HG03354 (cell line): ENCODE data around the gene WDR37.
"Not testable (repeated sequence)": the region's sequence is repeated elsewhere in the genome, so short reads cannot be mapped to it uniquely, and the experiment has no call there.

Source experiments
- ATAC-seq: cut with Tn5 transposase; IDR thresholded peaks from one replicate; pipeline ENCODE4 v1.9.1; 2021; ENCODE audit warnings: mild to moderate bottlenecking; ENCODE audit not compliant: unreplicated experiment, poor library complexity, severe bottlenecking

Gene WDR37

DNA sequence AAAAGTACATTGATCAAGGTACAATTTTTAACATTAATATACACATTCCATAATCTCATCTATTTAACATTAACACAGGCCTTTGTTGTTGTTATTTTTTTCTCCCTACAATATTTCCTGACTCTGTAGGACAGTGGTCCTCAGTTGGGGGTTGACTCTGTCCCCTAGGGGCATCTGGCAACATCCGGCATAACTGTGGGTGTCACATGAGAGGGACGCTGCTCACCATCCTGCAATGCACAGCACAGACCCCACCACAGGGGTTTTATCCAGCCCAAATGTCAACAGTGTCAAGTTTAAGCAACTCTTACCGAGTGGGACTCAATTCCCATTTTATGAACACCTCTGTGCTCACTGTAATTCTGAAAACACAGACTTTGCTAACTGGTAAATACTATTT lies 16.1 kb upstream of the WDR37 start:
- no peak for ATAC-seq

DNA sequence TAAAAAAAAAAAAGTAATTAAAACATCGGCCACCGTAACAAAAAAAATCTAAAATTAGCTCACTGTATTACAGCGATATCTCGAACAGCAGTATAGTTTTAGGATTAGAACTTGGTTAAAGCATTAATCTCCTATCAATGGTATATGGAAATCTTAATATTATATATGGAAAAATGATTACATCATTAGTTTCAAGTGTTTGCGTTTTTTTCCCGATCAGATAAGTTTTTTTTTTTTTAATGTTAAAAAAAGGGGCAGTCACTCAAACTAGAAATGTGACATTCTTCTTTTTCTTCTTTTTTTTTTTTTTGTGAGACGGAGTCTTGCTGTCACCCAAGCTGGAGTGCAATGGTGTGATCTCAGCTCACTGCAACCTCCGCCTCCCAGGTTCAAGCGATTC lies 14.7 kb upstream of the WDR37 start:
- no peak for ATAC-seq

DNA sequence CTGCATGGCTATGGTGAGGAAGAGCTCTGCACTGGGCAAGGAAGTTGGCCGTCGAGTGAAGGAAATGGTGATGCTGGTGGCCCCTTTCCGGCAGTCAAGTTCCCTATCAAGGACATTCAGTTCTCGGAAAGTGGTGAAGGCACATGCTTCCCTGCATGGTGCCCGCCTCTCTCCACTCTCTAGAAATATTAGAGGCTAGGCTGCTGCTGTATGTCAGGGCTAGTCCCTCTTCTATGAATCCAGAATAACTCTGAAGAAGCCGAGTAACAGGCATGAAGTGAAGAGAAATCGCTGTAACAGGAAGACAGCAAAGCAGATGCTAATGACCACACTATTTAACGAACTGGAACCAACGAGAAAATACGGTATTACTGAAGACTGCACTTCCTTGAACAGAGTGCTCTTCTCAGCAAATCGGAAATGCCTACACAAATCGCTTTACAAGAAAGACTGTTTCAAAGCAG lies 12.6 kb upstream of the WDR37 start:
- ATAC-seq, result peak; percentile 69

DNA sequence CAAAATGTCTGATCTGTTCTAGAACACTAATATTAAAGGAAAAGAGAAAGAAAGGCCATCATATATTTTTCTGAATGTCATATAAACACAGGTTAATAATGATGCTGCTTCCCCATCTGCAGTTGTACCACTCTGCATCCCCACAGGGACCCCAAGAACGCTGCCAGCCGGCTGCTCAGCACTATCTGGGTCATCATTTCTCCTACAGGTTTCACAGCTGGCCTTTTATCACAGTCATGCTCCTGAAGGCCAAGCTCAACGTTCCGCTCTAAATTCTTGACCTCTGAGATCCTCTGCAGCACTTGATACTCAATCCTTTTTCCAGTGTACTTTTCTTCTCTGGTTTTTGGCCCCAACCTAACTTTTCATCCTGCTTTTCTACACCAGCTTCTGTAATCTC lies 12.0 kb upstream of the WDR37 start:
- no peak for ATAC-seq

DNA sequence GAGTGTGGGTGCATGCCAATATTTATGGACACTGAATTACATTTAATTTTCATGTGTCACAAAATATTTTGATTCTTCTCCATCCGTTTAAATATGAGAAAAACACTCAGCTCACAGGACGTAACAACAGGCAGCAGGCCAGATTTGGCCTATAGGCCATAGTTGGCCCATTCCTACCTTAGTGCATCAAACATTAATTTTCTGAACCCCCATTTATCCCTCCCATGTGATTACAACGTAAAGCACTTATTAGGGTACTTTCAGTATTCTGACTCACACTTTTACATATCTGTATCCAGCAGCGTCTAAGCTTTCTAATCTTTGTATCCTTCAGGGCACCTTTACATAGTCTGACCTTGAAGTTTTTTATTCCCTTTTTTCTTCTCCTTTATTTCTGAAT lies 11.2 kb upstream of the WDR37 start:
- no peak for ATAC-seq

DNA sequence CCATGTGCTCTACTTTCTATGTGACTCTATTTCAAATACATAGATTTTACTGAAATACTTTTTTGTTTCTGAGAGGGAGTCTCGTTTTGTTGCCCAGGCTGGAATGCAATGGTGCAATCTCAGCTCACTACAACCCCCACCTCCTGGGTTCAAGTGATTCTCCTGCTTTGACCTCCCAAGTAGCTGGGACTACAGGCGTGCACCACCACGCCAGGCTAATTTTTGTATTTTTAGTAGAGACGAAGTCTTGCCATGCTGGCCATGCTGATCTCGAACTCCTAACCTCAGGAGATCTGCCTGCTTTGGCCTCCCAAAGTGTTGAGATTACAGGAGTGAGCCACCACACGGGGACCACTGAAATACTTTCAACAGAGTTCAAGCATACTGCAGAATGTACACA lies 10.8 kb upstream of the WDR37 start:
- ATAC-seq, result no peak

DNA sequence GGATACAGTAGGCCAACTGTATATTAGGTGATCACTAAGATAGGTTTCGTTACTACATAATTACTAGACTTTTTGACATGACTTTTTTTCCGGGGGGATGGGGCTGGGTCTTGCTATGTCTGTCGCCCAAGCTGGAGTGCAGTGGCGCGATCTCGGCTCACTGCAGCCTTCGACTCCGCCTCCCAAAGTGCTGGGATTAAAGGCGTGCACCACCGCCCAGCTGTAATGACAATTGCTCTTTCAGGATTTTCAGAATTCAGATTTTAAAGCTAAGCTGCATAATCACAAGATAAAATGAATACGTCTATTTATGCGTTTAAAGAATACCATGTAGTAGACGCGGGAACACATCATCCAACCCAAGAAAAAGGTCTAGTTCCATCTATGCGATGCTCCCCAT lies 8.2 kb upstream of the WDR37 start:
- ATAC-seq, result no peak

DNA sequence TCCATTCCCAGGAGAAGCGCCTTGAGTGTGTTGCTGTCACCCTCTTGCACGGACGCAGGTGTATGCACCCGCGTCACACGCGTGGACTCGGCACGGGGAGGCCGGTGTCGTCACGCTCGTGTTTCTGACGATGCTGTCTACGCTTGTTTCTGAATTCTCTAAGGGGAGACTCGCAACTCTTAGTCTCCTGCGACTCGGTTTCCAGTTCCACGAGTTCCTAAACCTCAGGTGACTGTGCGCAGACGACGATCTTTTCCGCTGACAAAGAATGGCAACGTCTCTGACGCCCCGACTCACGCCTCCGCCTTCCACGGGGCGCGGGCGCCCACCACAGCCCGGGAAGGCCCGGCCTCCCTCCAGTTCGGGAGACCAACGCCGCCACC lies 7.8 kb upstream of the WDR37 start:
- peak; percentile 0 for ATAC-seq

DNA sequence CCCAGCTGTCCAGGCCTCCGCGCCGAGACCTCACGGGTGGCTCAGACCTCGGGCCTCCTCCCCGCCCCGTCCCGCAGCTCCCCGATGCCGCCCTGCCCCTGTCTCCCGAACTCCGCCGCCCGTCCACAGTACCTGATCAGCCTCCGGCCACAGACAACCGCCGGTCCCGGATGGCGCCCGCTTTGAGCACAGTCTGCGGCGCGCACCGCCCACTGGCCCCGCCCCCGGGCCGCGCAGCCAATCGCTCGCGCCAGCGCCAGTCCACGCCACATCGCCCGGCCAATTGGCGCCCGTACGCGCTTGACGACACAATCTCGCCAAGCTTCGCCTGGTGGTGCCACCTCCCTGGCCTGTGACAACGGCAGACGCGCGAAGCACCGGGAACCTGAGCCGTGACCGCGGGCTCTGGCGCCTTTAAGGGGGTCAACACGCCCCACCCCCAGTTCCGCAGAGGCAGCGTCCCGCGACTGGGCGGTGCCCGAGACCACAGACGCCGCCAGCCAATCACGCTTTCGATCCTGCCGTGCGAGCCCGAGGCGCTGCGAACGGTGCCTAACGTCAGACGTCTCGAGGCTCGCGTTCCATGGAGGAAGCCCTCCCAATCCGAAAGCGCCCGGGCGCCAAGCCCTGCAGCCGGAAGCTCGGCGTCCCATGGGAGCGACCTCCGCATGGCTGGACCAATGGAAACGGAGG lies 7.3 kb upstream of the WDR37 start, which contains the start of gene IDI1:
Gene IDI1 (minus strand): TSS at position 388 of the 693 bp plus-strand sequence. CDS start 116 bp downstream, at position 272.
- peak; percentile 81 for ATAC-seq

DNA sequence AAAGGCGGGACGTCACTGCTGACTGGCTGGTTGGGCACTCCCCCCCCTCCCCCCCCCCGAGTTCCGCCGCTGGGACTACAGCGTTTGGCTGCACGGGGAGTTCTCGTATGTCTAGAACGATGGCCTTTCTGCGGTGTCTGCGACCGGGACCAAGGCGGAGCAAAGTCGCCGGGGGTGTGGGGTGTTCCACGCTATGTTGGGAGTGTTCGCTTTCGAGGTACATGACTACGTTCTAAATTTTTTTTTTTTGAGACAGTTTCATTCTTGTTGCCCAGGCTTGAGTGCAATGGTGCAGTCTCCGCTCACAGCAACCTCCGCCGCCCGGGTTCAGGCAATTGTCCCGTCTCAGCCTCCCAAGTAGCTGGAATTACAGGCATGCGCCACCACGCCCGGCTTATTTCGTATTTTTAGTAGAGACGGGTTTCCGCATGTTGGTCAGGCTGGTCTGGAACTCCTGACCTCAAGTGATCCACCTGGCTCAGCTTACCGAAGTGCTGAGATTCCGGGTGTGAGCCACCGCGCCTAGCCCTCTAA lies 6.7 kb upstream of the WDR37 start:
- peak; percentile 7 for ATAC-seq

DNA sequence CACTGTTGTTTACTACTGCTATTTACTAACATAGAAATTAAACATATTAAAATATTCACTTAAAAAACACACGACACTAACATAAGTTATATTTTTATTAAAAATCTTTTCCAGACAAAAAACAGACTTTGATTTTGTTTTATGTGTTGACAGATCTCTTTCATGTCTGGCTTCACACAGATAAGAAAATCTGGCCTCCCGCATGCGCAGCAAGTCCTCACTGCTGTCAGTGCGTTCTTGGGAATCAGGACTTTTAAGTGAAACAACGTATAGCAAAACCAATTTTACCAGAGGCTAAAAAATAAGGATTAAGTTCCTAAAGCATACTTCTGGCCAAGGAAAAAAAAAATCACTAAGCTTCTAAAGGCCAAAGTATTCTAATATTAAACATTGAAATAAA lies 6.0 kb upstream of the WDR37 start:
- no peak for ATAC-seq

DNA sequence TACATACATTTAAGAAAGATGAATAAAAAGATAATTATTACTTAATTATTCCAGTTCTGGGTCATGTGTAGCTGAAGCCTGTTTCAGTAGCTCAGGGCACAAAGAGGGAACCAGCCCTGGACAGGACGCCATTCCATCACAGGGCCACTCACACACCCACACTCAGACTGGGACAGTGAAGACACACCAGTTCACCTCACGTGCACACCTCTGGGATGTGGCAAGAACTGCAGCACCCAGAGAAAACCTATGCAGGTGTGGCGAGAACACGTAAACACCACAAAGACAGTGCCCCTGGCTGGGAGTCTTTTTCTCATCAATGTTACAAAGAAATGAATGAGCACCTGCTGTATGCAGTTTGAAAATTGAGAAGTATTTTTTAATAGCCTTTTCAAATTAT lies 5.6 kb upstream of the WDR37 start:
- ATAC-seq, result no peak

DNA sequence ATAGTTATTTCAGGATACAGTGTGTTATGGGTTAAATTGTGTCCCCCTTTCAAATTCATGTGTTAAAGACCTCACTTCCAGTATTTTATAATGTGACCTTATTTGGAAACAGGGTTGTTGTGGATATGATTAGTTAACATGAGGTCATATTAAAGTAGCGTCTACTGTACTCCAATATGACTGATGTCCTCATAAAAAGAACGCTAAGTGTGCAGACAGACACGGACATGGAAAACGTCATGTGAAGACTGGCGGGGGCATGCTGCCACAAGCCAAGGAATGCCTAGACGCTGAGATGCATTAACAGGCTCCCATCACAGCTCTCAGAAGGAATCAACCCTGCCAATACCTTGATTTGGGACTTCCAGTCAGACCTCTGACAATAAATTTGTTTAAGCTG lies 1.5 kb upstream of the WDR37 start:
- ATAC-seq, result no peak

DNA sequence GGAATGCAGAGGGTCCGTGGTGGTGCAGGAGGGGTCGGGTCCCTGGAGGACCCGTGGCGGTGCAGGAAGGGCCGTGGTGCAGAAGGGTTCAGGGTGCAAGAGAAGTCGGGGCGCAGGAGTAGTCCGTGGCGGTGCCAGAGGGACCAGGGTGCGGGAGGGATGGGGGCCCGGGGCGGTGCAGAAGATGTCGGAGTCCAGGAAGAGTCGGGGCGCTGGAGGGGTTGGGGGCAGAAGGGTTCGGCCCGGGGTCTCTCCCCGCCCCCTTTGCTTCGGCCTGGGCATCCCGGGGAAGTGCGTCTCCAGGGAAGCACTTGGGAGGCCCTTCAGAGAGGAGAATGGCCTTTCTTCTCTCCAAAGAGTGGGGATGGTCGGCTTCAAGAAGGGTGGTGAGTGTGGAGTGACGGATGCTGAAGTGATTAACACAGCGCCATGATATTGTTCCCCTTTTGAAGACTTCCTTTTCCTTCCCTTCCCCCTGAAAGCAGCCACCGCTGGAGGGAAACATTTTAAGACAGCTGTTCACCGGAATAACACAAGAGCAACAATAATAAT lies 997 bp downstream of the WDR37 start:
- ATAC-seq, result no peak

DNA sequence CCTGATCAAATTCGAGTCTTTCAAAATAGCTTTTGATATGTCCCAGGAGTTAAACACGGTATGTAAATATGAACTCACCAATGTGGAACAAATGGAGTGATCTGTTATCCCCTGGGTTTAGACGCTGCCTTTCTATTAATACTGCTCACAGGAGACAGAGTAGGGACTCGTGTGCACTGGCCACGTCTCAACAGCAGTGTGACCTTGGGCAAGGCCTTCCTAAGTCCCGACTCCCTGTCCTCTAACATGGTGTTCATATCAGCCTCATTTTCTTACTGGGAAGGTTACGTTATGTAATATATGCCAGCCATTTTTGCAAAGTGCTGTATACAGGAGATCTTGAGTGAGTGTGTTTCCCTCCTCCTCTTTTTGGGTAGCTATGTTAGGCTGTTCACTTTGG lies 1.8 kb downstream of the WDR37 start:
- ATAC-seq, result no peak

DNA sequence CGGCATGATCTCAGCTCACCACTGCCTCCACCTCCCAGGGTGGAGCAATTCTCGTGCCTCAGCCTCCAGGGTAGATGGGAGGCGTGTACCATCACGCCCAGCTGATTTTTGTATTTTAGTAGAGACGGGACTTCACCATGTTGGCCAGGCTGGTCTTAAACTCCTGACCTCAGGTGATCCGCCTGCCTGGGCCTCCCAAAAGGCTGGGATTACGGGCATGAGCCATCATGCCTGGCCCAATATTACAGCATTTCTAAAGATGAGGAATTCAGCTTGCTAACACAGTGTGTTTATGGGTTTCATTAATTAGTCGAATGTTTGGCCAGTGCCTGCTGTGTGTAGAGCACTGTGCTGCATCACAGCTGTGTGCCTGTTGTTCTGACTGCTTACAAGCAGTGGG lies 3.7 kb downstream of the WDR37 start:
- no peak for ATAC-seq

DNA sequence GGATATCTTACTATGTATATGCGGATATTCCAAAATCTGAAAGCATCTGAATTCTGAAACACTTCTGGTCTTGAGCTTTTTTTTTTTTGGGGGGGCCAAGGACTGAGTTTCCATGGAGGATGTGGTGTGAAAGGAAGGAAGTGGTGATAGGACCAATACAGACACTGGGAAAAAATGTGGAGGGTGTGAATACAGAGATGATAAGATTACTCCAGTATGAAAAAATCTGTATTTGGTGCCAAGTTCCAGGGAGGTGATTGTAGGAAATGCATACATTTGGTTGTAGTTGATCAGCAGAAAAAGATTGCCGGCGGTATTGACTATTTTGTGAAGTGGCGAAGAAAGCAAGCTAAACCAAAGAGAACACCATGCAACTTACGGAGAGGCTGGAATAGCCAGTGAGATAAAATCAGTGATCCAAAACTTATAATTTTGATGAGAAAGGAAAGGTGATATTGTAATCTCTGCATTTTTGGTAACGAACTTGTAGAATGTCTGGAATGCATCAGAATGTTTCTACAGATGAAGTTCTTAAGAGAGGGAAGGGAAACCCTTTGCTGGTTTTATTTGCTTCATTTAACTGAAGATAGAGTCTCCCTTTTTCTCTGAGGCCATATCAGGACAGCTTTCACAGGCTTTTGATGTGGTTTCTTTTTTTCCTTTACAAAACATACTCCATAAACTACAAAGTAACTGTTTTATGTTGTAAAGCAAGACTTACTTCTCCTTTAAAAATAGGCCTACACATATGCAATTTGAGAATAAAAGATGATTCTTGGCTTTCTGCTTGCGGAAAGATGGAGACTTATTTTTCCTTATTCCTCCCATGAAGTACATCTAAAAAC lies 6.0 kb downstream of the WDR37 start:
- ATAC-seq, result no peak

DNA sequence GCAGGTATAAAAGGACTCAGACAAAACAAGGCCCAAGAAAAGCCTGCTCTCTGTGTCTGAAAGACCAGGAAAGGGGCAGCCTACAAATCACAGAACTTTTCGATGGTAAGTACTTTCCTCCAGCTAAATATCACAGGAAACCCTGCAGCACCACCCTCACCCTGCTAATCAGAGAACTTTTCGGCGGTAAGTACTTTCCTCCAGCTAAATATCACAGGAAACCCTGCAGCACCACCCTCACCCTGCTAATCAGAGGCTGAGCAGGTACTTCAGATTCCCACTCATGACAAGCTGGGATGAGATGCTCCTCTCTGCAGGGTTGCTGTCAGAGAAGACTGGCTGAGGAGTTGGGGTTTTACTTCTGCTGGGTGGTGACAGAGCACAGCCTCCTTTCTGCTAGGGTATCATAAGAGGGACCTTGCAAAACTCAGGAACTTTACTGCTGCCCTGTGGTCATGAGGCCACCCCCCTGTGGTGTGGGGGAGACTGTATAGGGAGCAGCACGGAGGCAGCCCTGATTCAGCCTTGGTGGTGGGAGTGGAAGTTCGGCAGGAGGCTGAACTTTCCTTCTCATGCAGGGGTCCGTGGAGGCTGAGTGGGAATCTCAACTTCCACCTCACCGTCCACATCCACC lies 7.2 kb downstream of the WDR37 start:
- no peak for ATAC-seq

DNA sequence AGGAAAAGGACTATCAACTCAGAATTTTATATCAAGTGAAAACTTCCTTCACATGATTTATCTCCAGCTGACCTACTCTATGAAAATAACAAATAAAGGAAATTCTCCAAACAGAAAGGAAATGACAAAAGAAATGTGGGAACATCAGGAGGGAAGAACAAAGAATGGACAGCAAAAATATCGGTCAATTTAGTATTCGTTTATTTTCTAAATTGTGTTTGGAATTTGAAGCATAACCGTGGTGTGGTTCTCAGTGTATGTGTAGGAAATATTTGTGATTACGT lies 8.7 kb downstream of the WDR37 start:
- ATAC-seq, result no peak

DNA sequence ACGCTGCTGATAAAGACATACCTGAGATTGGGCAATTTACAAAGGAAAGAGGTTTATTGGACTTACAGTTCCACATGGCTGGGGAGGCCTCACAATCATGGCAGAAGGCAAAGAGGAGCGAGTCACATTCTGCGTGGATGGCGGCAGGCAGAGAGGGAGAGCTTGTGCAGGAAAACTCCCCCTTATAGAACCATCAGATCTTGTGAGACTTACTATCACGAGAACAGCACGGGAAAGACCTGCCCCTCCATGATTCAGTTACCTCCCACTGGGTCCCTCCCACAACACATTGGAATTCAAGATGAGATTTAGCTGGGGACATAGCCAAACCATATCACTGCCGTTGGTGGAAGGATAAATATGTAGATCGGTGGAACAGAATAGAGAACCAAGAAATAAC lies 10.5 kb downstream of the WDR37 start:
- not testable (repeated sequence) for ATAC-seq
